IgD-negative memory B cell (primary cell): Measurements from ENCODE around the gene HSPA9. TPM values are rescaled to one million over a fixed set of nuclear protein-coding genes. Genes with fewer than 3 reads are reported as not detected.

Experiments used
- H3K27ac Mint-ChIP-seq, 3 donors: one replicate each; pipeline ENCODE4 v1.8.0; 2020 to 2022; ENCODE audit warnings: mild to moderate bottlenecking in 3 of 3, mixed read lengths in 3 of 3, moderate library complexity in 1 of 3
- H3K27me3 Mint-ChIP-seq: one replicate; pipeline ENCODE4 v1.8.0; 2021; ENCODE audit warnings: mixed read lengths
- H3K36me3 Mint-ChIP-seq: one replicate; pipeline ENCODE4 v1.8.0; 2020; ENCODE audit warnings: mild to moderate bottlenecking, mixed read lengths
- H3K4me1 Mint-ChIP-seq, 3 donors: one replicate each; pipeline ENCODE4 v1.8.0; 2020 to 2022; ENCODE audit warnings: mixed read lengths in 3 of 3, mild to moderate bottlenecking in 1 of 3
- H3K4me3 Mint-ChIP-seq, 4 donors: one replicate each; pipeline ENCODE4 v1.8.0; 2020 to 2022; ENCODE audit warnings: mild to moderate bottlenecking in 4 of 4, mixed read lengths in 4 of 4, moderate library complexity in 3 of 4
- H3K9me3 Mint-ChIP-seq, 3 donors: one replicate each; pipeline ENCODE4 v1.8.0; 2020 to 2021; ENCODE audit warnings: mixed read lengths in 3 of 3, mild to moderate bottlenecking in 1 of 3
- polyA plus RNA-seq: library from polyadenylated mRNA; unstranded; fragments of 300-500 nt; fragmentation: Illumina TruSeq; gene quantifications from one replicate; pipeline ENCODE4 v1.2.3, GENCODE V29; 2021

The HSPA9 gene
- polyA plus RNA-seq, 1 donor from 2014 or later = 126 TPM

DNA sequence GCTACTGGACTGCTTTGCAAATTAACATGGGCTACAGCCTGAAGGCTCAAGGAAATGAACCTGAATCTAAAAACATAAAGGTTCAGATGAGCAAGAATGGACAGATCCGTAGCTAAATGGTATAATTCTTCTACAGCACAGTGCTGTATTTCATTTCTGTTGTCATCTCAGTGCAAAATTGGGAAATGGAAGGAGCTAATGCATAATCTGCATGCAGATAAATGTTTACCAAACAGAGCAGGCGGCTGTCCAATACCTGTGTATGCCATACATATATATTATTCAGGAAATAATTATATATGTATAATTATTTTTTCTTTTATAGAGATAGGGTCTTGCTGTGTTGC is 4.3 kb upstream of the HSPA9 start:
- no peaks in the 10 kb centered on the region for H3K9me3 Mint-ChIP-seq
- peak overlapping the region in 2 of 3 donors; percentile 24 to 81 for H3K27ac Mint-ChIP-seq

DNA sequence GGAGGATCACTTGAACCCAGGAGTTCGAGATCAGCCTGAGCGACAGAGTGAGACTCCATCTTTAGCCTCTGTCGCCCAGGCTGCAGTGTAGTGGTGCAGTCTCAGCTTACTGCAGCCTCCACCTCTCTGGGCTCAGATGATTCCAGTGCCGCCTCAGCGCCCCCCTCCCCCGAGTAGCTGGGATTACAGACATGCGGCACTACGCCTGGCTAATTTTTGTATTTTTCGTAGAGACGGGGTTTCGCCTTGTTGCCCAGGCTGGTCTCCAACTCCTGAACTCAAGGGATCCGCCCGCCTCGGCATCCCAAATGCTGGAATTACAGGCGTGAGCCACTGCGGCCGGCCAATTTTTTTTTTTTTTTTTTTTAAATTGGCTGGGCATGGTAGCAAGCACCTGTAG is 2.3 kb upstream of the HSPA9 start:
- H3K4me1 Mint-ChIP-seq = peaks cover 13 to 29% (median 19%) of the 10 kb centered on the region in 3 donors
- no peaks in the 10 kb centered on the region for H3K27me3 Mint-ChIP-seq
- H3K27ac Mint-ChIP-seq = peak overlapping the region in 2 of 3 donors; percentile 13 to 85
- H3K36me3 Mint-ChIP-seq = no peaks in the 10 kb centered on the region
- H3K4me3 Mint-ChIP-seq = peak overlapping the region in 2 of 4 donors; percentile 5 to 79
- no peaks in the 10 kb centered on the region for H3K9me3 Mint-ChIP-seq

More for the DNA sequence above, 4.3 kb upstream of the HSPA9 start:
- Mint-ChIP-seq H3K4me1 (peaks cover 12 to 18% (median 12%) of the 10 kb centered on the region in 3 donors), H3K27me3 (no peaks in the 10 kb centered on the region), H3K36me3 (no peaks in the 10 kb centered on the region), H3K4me3 (peak overlapping the region in 2 of 4 donors; percentile 34 to 36)

DNA sequence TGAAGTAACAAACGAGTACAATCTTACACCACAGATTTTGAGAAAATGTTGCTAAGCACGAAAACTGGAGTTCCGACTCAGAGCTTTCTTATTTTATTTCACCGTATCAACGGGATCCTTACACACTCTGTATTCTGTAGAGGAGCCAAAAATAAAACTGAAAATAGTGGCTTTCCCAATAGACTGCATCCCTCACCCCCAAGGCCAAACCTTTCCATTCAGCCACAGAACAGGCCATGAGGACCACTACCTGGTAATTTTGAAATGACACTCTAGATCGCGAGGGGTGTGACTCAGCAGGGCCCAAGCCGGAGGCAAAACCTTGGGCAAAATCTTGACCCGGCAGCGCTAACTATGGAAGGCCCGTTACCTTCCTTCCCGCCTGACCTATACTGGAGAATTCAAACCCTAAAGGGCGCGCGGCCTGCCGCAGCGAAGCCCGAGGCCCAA is 432 bp downstream of the HSPA9 start:
- Mint-ChIP-seq H3K36me3 (no peaks in the 10 kb centered on the region), H3K4me3 (peak overlapping the region; percentile 94 to 97 (median 96)), H3K27me3 (no peaks in the 10 kb centered on the region), H3K9me3 (no peaks in the 10 kb centered on the region), H3K27ac (peak overlapping the region; percentile 100), H3K4me1 (peaks cover 13 to 31% (median 19%) of the 10 kb centered on the region in 3 donors)

DNA sequence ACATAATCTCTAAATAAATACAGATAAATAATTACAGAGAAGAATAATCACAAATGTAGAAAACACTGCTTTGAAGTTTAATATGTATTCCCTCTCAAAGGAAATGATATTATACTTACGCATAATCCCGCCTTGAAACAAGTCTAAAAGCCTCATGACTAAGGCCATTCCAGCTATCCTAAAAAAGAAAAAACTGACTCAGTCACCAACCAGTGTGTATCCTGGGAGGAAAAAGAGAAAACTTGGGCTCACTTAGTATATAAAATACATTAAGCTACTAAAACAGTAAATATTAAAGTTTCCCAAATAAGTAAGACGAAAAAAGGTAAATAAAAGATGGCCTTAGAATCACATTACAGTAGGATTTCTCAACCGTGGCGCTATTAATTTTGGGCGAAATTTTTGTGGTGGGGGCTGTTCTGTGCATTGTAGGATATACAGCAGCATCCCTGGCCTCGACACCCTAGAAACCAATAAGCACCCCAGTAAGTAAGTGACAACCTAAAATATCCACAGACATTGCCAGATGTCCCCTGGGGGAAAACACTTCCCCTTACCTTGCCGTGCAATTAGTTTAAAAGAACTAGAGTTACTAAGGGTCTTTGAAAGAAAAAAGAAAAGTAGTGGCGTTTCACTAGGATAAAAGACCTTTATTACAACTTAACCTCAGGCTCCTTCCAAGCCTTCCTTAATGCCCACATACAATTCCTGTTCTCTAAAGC is 1.1 kb downstream of the HSPA9 start:
- Mint-ChIP-seq H3K27me3 (no peaks in the 10 kb centered on the region), H3K4me1 (peaks cover 9 to 27% (median 17%) of the 10 kb centered on the region in 3 donors), H3K4me3 (peak overlapping the region; percentile 94 to 97 (median 96)), H3K36me3 (no peaks in the 10 kb centered on the region), H3K27ac (peak overlapping the region; percentile 100), H3K9me3 (no peaks in the 10 kb centered on the region)

DNA sequence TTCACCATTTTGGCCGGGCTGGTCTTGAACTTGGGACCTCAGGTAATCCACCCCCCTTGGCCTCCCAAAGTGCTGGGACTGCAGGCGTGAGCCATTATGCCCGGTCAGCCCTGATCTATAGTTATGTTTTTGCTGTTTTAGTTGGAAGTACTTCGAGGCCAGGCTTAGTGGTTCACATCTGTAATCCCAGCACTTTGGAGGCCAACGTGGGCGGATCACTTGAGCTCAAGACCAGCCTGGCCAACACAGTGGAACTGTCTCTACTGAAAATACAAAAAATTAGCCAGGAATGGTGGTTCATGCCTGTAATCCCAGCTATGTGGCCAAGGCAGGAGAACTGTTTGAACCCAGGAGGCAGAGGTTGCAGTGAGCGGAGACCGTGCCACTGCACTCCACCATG is 2.0 kb downstream of the HSPA9 start:
- no peaks in the 10 kb centered on the region for H3K36me3 Mint-ChIP-seq
- H3K4me3 Mint-ChIP-seq = peak overlapping the region in 2 of 4 donors; percentile 55 to 96

DNA sequence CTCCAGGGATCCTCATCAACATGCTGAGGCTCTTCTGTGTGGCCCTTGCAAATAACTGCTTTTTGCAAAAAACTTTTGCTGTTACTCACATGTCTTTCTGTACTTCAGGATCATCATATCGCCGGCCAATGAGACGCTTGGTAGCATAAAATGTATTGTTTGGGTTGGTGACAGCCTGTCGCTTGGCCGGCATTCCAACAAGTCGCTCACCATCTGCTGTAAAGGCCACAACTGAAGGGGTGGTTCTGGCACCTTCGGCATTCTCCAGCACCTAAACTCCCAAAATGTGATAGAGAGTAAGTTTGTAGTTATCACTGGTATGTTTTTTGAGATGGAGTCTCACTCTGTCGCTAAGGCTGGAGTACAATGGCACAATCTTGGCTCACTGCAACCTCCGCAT is 4.3 kb downstream of the HSPA9 start:
- H3K9me3 Mint-ChIP-seq = no peaks in the 10 kb centered on the region
- peak overlapping the region in 2 of 3 donors; percentile 33 to 53 for H3K27ac Mint-ChIP-seq
- no peak overlapping the region for H3K4me3 Mint-ChIP-seq
- H3K27me3 Mint-ChIP-seq = no peaks in the 10 kb centered on the region
- H3K4me1 Mint-ChIP-seq = peaks cover 11 to 28% (median 22%) of the 10 kb centered on the region in 3 donors
- H3K36me3 Mint-ChIP-seq = no peaks in the 10 kb centered on the region

More for the DNA sequence above, 2.0 kb downstream of the HSPA9 start:
- no peaks in the 10 kb centered on the region for H3K9me3 Mint-ChIP-seq
- peak overlapping the region in 2 of 3 donors; percentile 78 to 100 for H3K27ac Mint-ChIP-seq
- H3K4me1 Mint-ChIP-seq = peaks cover 13 to 26% (median 23%) of the 10 kb centered on the region in 3 donors
- H3K27me3 Mint-ChIP-seq = no peaks in the 10 kb centered on the region

DNA sequence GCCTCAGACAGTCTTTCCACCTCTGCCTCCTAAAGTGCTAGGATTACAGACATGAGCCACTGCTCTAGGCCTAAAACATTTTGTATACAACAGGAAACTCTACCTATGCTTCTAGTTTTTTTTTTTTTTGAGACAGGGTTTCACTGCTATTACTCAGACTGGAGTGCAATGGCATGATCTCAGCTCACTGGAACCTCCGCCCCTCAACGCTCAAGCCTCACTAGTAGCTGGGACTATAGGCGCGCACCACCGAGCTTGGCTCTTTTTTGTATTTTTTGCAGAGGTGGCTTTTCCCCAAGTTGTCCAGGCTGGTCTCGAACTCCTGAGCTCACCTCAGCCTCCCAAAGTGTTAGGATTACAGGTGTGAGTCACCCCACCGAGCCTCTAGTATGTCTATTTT is 5.4 kb downstream of the HSPA9 start:
- H3K36me3 Mint-ChIP-seq = no peaks in the 10 kb centered on the region
- no peak overlapping the region for H3K4me3 Mint-ChIP-seq
- H3K9me3 Mint-ChIP-seq = no peaks in the 10 kb centered on the region
- peaks cover 6 to 26% (median 21%) of the 10 kb centered on the region in 3 donors for H3K4me1 Mint-ChIP-seq
- no peak overlapping the region for H3K27ac Mint-ChIP-seq
- H3K27me3 Mint-ChIP-seq = no peaks in the 10 kb centered on the region

DNA sequence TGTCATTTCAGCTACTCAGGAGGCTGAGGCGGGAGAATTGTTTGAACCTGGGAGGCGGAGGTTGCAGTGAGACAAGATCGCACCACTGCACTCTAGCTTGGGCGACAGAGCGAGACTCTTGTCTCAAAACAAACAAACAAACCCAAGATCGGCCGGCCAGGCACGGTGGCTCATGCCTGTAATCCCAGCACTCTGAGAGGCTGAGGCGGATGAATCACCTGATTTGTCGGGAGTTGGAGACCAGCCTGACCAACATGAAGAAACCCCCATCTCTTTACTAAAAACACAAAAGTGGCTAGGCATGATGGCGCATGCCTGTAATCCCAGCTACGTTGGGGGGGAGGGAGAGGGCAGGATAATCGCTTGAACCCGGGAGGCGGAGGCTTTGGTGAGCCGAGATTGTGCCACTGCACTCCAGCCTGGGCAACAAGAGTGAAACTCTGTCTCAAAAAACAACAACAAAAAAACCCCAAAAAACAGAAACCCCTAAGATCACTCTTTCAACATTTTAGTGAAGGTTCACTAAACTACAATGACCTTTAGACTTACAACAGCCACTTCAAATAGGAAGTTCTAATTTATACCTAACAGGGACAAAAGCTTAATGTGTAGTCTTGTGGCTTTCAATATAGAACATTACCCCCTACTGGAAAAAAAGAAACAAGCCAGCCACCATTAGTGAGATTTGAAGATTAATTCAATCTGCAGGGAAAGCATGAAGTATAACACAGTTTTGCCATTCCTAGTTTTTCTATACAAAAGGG is 7.0 kb downstream of the HSPA9 start:
- Mint-ChIP-seq H3K4me3 (peak overlapping the region in 1 of 4 donors; percentile 17), H3K9me3 (no peaks in the 10 kb centered on the region), H3K36me3 (no peaks in the 10 kb centered on the region), H3K27me3 (no peaks in the 10 kb centered on the region), H3K4me1 (peaks cover 5 to 21% (median 16%) of the 10 kb centered on the region in 3 donors), H3K27ac (peak overlapping the region; percentile 19 to 47 (median 31))

DNA sequence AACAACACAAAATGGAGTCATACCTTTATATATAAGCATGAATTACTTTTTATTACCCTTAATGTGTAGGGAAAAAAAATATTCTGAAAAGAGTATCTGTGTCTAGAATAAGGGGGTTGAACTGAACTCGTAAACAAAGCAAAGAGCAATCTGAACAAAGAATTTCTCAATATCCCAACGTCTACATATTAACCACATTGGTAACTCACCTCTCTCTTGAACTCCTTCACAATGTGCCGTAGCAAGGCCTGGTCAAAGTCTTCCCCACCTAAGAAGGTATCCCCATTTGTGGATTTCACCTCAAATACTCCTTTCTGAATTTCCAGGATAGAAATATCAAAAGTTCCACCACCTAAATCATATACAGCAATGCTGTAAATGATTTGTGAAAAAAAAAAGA is 8.4 kb downstream of the HSPA9 start:
- no peaks in the 10 kb centered on the region for H3K9me3 Mint-ChIP-seq
- peaks cover 5 to 16% (median 16%) of the 10 kb centered on the region in 3 donors for H3K4me1 Mint-ChIP-seq

DNA sequence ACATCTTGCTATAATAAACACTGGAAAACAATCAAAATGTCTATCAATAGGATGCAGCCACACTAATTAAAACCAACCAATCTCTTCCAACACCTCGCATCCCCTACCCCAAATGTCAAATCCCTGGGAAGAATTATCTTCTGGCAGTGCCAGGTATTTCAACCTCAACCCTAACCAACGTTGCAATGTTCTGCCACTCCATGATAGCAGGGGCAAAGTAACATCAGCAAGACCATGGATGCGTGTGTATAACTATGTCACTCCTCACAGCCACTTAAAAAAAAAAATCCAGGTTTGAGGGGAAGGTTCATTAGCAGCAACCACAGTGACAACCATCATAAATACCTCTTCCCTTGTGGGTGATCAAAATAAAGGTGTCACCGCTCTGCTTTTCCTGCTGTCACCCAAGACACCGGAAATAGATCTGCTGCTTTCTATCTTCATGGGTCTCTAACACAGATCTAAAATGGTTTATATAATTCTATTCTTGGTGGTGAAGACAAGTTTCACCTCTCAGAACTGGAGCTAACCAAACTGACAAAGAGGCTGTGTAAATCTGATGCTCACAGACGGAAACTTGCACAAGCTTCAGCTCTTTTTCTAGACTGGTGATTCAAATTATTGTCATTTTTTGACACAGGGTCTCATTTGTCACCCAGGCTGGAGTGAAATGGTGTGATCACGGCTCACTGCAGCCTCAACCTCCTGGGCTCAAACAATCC is 9.9 kb downstream of the HSPA9 start:
- Mint-ChIP-seq H3K4me3 (peak overlapping the region in 3 of 4 donors; percentile 30 to 76 (median 74)), H3K27me3 (no peaks in the 10 kb centered on the region), H3K9me3 (no peaks in the 10 kb centered on the region), H3K27ac (peak overlapping the region in 2 of 3 donors; percentile 73 to 74), H3K36me3 (no peaks in the 10 kb centered on the region), H3K4me1 (peaks cover 5 to 16% (median 16%) of the 10 kb centered on the region in 3 donors)

More for the DNA sequence above, 8.4 kb downstream of the HSPA9 start:
- Mint-ChIP-seq H3K36me3 (no peaks in the 10 kb centered on the region), H3K27ac (peak overlapping the region in 1 of 3 donors; percentile 40), H3K4me3 (no peak overlapping the region), H3K27me3 (no peaks in the 10 kb centered on the region)

DNA sequence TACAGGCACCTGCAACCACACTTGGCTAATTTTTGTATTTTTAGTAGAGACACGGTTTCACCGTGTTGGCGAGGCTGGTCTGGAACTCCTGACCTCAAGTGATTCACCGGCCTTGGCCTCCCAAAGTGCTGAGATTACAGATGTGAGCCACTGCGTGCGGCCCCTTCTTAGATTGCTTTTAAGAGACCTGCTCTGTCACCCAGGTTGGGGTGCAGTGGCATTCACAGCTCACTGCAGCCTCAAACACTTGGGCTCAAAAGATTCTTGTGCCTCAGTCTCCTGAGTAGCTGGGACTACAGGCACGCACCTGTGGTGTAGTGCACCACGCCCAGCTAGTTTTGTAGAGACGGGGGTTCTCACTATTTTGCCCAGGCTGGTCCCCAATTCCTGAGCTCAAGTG is 11.0 kb downstream of the HSPA9 start:
- H3K4me3 Mint-ChIP-seq = no peak overlapping the region
- H3K36me3 Mint-ChIP-seq = peaks cover 2% of the 10 kb centered on the region
- H3K9me3 Mint-ChIP-seq = no peaks in the 10 kb centered on the region
- no peak overlapping the region for H3K27ac Mint-ChIP-seq
- peaks cover 5 to 16% (median 16%) of the 10 kb centered on the region in 3 donors for H3K4me1 Mint-ChIP-seq
- H3K27me3 Mint-ChIP-seq = no peaks in the 10 kb centered on the region

DNA sequence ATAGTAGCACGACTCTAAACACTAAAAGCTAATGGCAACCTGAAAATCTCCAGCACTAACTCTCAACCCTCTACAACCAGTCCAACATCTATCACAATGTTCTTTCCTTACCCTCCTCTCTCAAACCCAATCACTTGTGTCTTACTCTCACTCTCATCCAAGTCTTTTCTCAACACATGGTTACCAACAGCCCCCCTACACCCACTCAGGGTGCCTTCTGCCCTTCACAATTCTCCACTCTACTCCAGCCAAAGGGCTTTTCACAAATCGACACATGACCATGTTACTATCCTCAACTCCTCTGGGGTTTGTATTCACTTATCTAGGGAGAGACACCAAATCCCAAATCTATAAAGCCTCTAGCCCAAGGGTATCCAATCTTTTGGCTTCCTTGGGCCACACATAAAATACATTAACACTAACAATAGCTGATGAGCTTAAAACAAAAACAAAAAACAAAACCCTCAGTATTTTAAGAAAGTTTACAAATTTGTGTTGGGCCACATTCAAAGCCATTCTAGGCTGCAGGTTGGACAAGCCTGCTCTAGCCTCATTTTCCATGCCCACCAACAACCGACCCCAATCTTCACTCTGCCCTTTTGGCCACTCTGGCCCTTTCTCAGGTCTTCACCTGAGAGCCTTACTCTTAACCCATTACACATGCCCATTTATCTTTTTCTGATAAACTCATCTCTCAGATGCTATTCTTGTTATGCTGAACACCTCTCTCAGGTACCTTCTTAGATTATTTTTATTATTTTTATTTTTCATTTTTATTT is 11.7 kb downstream of the HSPA9 start:
- Mint-ChIP-seq H3K27ac (peak overlapping the region in 2 of 3 donors; percentile 51 to 88), H3K27me3 (no peaks in the 10 kb centered on the region), H3K4me1 (peaks cover 4 to 16% (median 10%) of the 10 kb centered on the region in 3 donors), H3K4me3 (no peak overlapping the region), H3K36me3 (peaks cover 2% of the 10 kb centered on the region), H3K9me3 (no peaks in the 10 kb centered on the region)

DNA sequence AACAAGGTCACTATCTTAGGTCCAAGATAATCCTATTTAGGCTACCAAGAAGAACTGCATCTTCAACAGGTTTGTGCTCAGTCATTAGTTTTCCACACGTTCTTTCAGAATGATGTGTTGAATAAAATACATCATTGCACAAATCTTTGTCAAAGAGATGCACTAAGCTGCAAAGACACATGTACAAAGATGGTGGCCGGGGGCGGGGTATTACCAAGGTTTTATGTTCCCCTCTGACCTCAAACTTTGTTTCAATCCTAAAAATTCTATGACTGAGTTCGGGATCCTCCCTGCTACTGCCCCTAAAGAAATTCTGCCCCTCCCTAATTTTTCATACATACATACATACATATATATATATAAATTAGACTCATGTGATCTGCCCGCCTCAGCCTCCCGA is 14.2 kb downstream of the HSPA9 start:
- H3K27ac Mint-ChIP-seq = no peak overlapping the region
- H3K4me1 Mint-ChIP-seq = peaks cover 0 to 13% (median 7%) of the 10 kb centered on the region in 3 donors
- H3K9me3 Mint-ChIP-seq = no peaks in the 10 kb centered on the region
- H3K27me3 Mint-ChIP-seq = no peaks in the 10 kb centered on the region
- H3K36me3 Mint-ChIP-seq = peaks cover 2% of the 10 kb centered on the region
- no peak overlapping the region for H3K4me3 Mint-ChIP-seq

DNA sequence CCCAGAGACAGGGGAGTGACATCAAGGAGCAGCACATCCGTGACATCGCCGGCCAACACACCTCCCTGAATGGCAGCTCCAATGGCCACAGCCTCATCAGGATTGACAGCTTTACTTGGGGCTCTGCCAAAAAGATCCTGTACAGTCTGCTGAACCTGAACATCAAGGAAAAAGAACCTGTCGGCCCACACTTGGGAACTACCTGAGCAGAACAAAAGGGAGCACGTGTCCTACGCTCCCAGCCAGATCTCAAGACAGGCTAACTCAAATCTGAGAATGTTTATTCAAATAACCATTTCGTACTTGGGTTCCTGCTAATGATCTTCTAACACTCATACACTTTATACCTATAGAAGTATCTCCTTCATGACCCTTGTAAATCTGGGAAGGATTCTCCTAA is 15.3 kb downstream of the HSPA9 start:
- peak overlapping the region in 1 of 3 donors; percentile 71 for H3K27ac Mint-ChIP-seq
- peaks cover 2% of the 10 kb centered on the region for H3K36me3 Mint-ChIP-seq
- no peak overlapping the region for H3K4me3 Mint-ChIP-seq
- peaks cover 0 to 8% (median 4%) of the 10 kb centered on the region in 3 donors for H3K4me1 Mint-ChIP-seq
- no peaks in the 10 kb centered on the region for H3K27me3 Mint-ChIP-seq
- H3K9me3 Mint-ChIP-seq = no peaks in the 10 kb centered on the region
